ENCODE results near the gene TBL1XR1. TPM values are rescaled to one million over a fixed set of nuclear protein-coding genes. Genes with fewer than 3 reads are reported as not detected.

Gene TBL1XR1
- total RNA-seq, 4 donors from 2014 or later, result 66.0 to 79.8 (median 72.4) TPM

DNA sequence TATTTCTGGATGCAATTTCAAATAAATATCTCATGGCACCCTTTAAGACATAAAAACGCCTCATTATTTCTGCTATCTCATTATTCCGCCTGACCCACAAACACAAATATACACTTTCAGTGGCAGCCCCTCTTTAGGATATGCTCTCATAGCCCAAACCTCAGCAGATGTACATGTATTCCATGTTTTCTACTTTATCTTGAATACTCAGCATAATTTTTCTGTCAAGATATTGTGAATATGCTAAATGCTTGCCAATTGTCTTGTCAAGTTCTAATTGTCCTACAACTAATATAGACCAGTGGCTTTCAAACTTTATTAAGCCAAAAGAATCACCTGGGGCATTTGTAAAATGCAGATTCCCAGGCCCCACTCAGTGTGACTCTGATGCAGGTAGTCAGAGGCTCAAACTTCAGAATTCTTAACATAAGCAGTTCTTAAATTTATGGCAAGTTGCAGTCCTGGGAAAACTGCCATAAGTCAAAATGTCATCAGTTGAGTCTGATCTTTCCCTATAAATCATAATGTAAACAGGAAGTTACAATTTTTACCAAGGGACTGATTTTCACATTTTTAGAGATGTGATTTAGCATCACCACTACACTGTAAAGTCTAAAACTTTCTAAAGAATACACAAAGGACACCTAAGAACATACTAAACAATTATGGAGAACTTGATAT is 135.1 kb downstream of the TBL1XR1 start:
- H3K9me3 ChIP-seq, result no peaks in the 10 kb centered on the region
- H3K27me3 ChIP-seq, result no peaks in the 10 kb centered on the region
- 89 to 96% methylated on average over 2 of the region's 2 CpGs for WGBS, 2 donors
- no peak overlapping the region for H3K27ac ChIP-seq
- no peak for DNase-seq
- intact Hi-C loops (cut with DNase I), result no loop called here
- H3K4me1 ChIP-seq, result peaks cover 0 to 35% (median 8%) of the 10 kb centered on the region in 3 donors
- H3K4me3 ChIP-seq, result no peak overlapping the region
- H3K36me3 ChIP-seq, result peaks cover 0 to 5% (median 0%) of the 10 kb centered on the region in 3 donors
- TF ChIP-seq POLR2A (IDR thresholded peaks at IDR 0.05), result no peak
- TF ChIP-seq, protein P1, sequence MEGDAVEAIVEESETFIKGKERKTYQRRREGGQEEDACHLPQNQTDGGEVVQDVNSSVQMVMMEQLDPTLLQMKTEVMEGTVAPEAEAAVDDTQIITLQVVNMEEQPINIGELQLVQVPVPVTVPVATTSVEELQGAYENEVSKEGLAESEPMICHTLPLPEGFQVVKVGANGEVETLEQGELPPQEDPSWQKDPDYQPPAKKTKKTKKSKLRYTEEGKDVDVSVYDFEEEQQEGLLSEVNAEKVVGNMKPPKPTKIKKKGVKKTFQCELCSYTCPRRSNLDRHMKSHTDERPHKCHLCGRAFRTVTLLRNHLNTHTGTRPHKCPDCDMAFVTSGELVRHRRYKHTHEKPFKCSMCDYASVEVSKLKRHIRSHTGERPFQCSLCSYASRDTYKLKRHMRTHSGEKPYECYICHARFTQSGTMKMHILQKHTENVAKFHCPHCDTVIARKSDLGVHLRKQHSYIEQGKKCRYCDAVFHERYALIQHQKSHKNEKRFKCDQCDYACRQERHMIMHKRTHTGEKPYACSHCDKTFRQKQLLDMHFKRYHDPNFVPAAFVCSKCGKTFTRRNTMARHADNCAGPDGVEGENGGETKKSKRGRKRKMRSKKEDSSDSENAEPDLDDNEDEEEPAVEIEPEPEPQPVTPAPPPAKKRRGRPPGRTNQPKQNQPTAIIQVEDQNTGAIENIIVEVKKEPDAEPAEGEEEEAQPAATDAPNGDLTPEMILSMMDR (IDR thresholded peaks at IDR 0.05), result no peak

DNA sequence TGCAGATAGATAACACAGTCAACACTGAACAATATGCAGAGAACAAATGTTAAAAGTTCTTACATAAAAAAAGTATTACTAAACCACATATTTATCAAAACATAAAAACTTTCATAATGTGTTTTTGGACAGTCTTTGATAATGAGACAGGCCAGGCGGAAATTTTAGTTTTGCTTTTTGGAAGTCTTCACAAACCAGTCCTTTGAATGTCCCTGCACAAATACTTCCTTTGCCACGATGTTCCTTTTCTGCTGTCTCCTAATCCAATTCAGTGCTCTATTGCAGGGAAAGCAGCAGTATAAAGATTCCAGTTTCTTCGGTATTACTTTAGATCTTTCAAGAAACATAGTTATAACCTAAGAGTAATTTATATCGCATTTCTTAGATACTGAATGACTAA is 135.9 kb downstream of the TBL1XR1 start:
- H3K27me3 ChIP-seq, result no peaks in the 10 kb centered on the region
- peaks cover 0 to 39% (median 11%) of the 10 kb centered on the region in 3 donors for H3K4me1 ChIP-seq
- DNase-seq, result no peak
- no peak overlapping the region for H3K27ac ChIP-seq
- no peaks in the 10 kb centered on the region for H3K9me3 ChIP-seq
- no peak for TF ChIP-seq POLR2A (IDR thresholded peaks at IDR 0.05)
- TF ChIP-seq, protein P1 (IDR thresholded peaks at IDR 0.05), result no peak
- intact Hi-C loops (cut with DNase I), result no loop called here
- WGBS, 2 donors, result 71 to 75% methylated on average over 4 of the region's 4 CpGs
- H3K4me3 ChIP-seq, result no peak overlapping the region
- H3K36me3 ChIP-seq, result peaks cover 0 to 5% (median 0%) of the 10 kb centered on the region in 3 donors

DNA sequence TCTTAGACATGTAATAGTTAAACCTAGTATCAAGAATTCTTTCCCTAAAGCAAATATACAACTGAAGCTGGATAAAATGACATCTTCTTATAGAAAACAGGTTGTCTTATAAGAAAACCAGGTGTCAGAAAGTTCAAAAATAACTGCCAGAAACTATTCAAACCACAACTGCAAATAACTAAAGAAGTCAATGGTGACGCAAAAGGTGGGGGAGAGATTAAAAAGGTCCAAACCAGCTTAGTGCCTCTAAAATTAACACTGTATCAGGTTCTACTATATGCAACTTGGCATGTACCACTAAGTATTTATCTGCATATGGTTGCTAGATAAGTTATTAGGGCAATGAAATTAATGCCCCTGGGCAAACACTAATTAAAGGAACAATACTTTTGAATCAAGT is 136.8 kb downstream of the TBL1XR1 start:
- WGBS, 2 donors, result 89 to 90% methylated on average over 1 of the region's 1 CpG
- peaks cover 0 to 34% (median 16%) of the 10 kb centered on the region in 3 donors for H3K4me1 ChIP-seq

DNA sequence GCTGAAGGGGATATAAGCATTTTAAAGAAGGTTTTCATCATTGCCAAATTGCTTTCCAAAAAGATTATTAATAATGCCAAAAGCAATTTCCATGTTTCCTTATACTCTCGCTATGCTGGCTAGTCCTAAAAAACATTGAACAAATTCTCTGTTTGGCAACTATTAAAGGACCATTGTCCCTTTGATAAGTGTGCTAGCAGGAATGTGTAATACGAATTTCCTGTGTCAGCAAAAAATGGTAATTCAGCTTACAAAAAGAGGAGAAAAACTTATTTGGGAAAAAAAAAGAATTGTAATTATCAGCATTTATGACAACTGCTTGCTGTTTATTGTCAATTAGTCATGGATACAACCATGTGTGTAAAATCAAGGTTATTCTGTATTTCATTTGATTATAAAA is 138.6 kb downstream of the TBL1XR1 start:
- no peak for TF ChIP-seq POLR2A (IDR thresholded peaks at IDR 0.05)
- TF ChIP-seq, protein P1 (IDR thresholded peaks at IDR 0.05), result no peak
- Histone ChIP-seq H3K4me1 (peaks cover 0 to 33% (median 16%) of the 10 kb centered on the region in 3 donors), H3K36me3 (peaks cover 0 to 5% (median 0%) of the 10 kb centered on the region in 3 donors), H3K4me3 (no peak overlapping the region), H3K27me3 (no peaks in the 10 kb centered on the region), H3K27ac (no peak overlapping the region), H3K9me3 (no peaks in the 10 kb centered on the region)
- intact Hi-C loops (cut with DNase I), result loop anchor here (10.0 kb wide), 1 partner anchor 136 kb away; the partner anchor contains the start of gene TBL1XR1
- WGBS, 2 donors, result 79 to 84% methylated on average over 2 of the region's 2 CpGs
- no peak for DNase-seq

More for the DNA sequence above, 136.8 kb downstream of the TBL1XR1 start:
- Histone ChIP-seq H3K27me3 (no peaks in the 10 kb centered on the region), H3K27ac (no peak overlapping the region), H3K36me3 (peaks cover 0 to 5% (median 0%) of the 10 kb centered on the region in 3 donors), H3K9me3 (no peaks in the 10 kb centered on the region), H3K4me3 (no peak overlapping the region)
- DNase-seq, result no peak
- intact Hi-C loops (cut with DNase I), result no loop called here
- TF ChIP-seq, protein P1 (IDR thresholded peaks at IDR 0.05), result no peak
- no peak for TF ChIP-seq POLR2A (IDR thresholded peaks at IDR 0.05)

DNA sequence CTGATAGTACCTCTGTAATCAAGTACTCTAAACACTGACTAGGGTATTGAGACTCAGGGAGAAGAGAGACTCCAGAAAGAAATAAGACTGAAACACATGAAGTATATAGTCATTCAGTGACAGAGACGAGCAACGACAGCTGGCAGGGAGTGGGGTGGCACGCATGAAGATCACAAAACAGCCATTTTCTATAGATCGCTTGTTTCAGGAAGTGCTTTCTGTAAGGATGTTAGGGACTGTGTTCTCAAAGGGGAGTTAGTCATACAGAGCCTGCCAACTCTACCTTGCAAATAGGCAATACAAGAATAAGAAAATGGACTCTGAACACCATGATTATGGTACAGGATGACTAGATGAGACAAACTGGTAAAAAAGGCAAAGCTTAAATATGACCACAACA is 139.5 kb downstream of the TBL1XR1 start:
- intact Hi-C loops (cut with DNase I), result loop anchor here (10.0 kb wide), 1 partner anchor 137 kb away; the partner anchor contains the start of gene TBL1XR1
- Histone ChIP-seq H3K4me3 (no peak overlapping the region), H3K27ac (peak overlapping the region in 1 of 4 donors; percentile 31), H3K4me1 (peaks cover 0 to 28% (median 16%) of the 10 kb centered on the region in 3 donors), H3K9me3 (no peaks in the 10 kb centered on the region), H3K27me3 (no peaks in the 10 kb centered on the region), H3K36me3 (peaks cover 0 to 12% (median 0%) of the 10 kb centered on the region in 3 donors)
- TF ChIP-seq POLR2A (IDR thresholded peaks at IDR 0.05), result no peak
- TF ChIP-seq, protein P1 (IDR thresholded peaks at IDR 0.05), result no peak
- 68 to 75% methylated on average over 4 of the region's 4 CpGs for WGBS, 2 donors
- no peak for DNase-seq
